Parathyroid adenoma (tissue), 2 donors: ENCODE results near the gene FREM1.

ENCODE experiments used
- H2AFZ ChIP-seq: fragments of 300-600 bp; sonication (generic); one replicate; pipeline ENCODE4 v1.7.0; 2017; ENCODE audit warnings: antibody characterized with exemption, mild to moderate bottlenecking
- H3K27ac ChIP-seq: fragments of 300-600 bp; sonication (generic); one replicate; pipeline ENCODE4 v1.7.0; 2017
- H3K27me3 ChIP-seq: fragments of 300-600 bp; sonication (generic); one replicate; pipeline ENCODE4 v1.7.0; 2017; ENCODE audit warnings: low read length; ENCODE audit not compliant: control insufficient read depth, insufficient read depth
- H3K36me3 ChIP-seq: fragments of 300-600 bp; sonication (generic); one replicate; pipeline ENCODE4 v1.7.0; 2017; ENCODE audit warnings: low read length; ENCODE audit not compliant: control insufficient read depth, insufficient read depth
- H3K4me1 ChIP-seq: fragments of 300-600 bp; sonication (generic); one replicate; pipeline ENCODE4 v1.7.0; 2017; ENCODE audit warnings: control low read depth
- H3K4me2 ChIP-seq: fragments of 300-600 bp; sonication (generic); one replicate; pipeline ENCODE4 v1.7.0; 2017; ENCODE audit warnings: low read length
- H3K4me3 ChIP-seq: fragments of 300-600 bp; sonication (generic); one replicate; pipeline ENCODE4 v1.7.0; 2017; ENCODE audit warnings: low read depth, low read length
- H3K79me2 ChIP-seq: fragments of 300-600 bp; sonication (generic); one replicate; pipeline ENCODE4 v1.7.0; 2017; ENCODE audit warnings: control low read depth
- H3K9ac ChIP-seq: fragments of 300-600 bp; sonication (generic); one replicate; pipeline ENCODE4 v1.7.0; 2017; ENCODE audit warnings: mild to moderate bottlenecking
- H3K9me3 ChIP-seq: fragments of 300-600 bp; sonication (generic); one replicate; pipeline ENCODE4 v1.7.0; 2017; ENCODE audit warnings: low read length; ENCODE audit not compliant: control insufficient read depth
- TF ChIP-seq, protein P1 (sequence below): fragments of 300-600 bp; sonication (generic); IDR thresholded peaks from one replicate; pipeline ENCODE4 v1.7.0; 2017; ENCODE audit warnings: antibody characterized with exemption, mild to moderate bottlenecking
- donor health status: primary hyperparathyroidism.

FREM1 gene

GRCh38 chr9:14768405-14769229 is 141.6 kb downstream of the FREM1 start:
- H3K4me3 ChIP-seq, result no peak overlapping the region
- no peaks in the 10 kb centered on the region for H3K36me3 ChIP-seq
- peak overlapping the region; percentile 43 for H3K4me2 ChIP-seq
- no peaks in the 10 kb centered on the region for H3K27me3 ChIP-seq
- H3K4me1 ChIP-seq, result no peaks in the 10 kb centered on the region
- no peak overlapping the region for H3K9ac ChIP-seq
- TF ChIP-seq, protein P1, sequence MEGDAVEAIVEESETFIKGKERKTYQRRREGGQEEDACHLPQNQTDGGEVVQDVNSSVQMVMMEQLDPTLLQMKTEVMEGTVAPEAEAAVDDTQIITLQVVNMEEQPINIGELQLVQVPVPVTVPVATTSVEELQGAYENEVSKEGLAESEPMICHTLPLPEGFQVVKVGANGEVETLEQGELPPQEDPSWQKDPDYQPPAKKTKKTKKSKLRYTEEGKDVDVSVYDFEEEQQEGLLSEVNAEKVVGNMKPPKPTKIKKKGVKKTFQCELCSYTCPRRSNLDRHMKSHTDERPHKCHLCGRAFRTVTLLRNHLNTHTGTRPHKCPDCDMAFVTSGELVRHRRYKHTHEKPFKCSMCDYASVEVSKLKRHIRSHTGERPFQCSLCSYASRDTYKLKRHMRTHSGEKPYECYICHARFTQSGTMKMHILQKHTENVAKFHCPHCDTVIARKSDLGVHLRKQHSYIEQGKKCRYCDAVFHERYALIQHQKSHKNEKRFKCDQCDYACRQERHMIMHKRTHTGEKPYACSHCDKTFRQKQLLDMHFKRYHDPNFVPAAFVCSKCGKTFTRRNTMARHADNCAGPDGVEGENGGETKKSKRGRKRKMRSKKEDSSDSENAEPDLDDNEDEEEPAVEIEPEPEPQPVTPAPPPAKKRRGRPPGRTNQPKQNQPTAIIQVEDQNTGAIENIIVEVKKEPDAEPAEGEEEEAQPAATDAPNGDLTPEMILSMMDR, result peak; percentile 55
- no peaks in the 10 kb centered on the region for H3K9me3 ChIP-seq
- no peak overlapping the region for H3K27ac ChIP-seq
- H3K79me2 ChIP-seq, result no peaks in the 10 kb centered on the region
- peak overlapping the region; percentile 53 for H2AFZ ChIP-seq

DNA sequence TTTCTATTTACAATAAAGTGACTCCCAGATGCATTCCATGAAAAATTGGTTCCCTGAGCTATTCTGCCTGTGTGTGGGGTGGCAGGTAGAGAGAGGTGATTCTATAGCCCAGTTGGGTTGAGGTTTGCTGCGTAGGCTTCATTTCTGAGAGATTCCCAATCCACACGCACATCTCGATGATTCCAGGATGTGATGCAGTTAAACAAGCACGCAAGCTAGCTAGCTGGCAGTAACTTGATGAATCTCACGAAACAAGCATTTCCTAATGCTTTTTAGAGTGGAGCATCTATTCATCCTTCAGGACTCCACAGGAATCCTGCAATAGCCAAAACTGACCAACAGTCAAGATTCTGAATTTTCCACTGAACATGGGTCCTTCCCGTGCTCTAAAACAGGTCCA is 143.9 kb downstream of the FREM1 start:
- TF ChIP-seq, protein P1, result no peak

DNA sequence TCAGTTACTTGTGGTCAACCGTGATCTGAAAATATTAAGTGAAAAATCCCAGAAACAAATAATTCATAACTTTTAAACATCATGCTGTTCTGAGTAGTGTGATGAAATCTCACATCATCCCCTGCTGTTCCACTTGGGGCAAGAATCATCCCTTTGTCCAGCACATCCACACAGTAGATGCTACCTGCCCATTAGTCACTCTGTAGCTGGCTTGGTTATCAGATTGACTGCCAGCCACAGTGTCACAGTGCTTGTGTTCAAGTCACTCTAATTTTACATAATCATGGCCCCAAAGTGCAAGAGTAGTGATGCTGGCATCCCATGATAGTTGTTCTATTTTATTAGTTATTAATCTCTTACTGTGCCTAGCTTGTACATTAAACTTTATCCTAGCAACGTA is 148.6 kb downstream of the FREM1 start:
- TF ChIP-seq, protein P1, result no peak
- Histone ChIP-seq H2AFZ (no peak overlapping the region), H3K79me2 (no peaks in the 10 kb centered on the region), H3K36me3 (no peaks in the 10 kb centered on the region), H3K4me3 (no peak overlapping the region), H3K27ac (no peak overlapping the region), H3K27me3 (no peaks in the 10 kb centered on the region), H3K4me1 (no peaks in the 10 kb centered on the region), H3K9me3 (no peaks in the 10 kb centered on the region), H3K4me2 (no peak overlapping the region), H3K9ac (no peak overlapping the region)

More for the DNA sequence above, 143.9 kb downstream of the FREM1 start:
- H3K27me3 ChIP-seq, result no peaks in the 10 kb centered on the region
- no peaks in the 10 kb centered on the region for H3K9me3 ChIP-seq
- no peaks in the 10 kb centered on the region for H3K36me3 ChIP-seq
- no peaks in the 10 kb centered on the region for H3K79me2 ChIP-seq
- H3K4me2 ChIP-seq, result no peak overlapping the region
- H2AFZ ChIP-seq, result no peak overlapping the region
- H3K4me1 ChIP-seq, result no peaks in the 10 kb centered on the region
- H3K4me3 ChIP-seq, result no peak overlapping the region
- H3K9ac ChIP-seq, result no peak overlapping the region
- H3K27ac ChIP-seq, result no peak overlapping the region

DNA sequence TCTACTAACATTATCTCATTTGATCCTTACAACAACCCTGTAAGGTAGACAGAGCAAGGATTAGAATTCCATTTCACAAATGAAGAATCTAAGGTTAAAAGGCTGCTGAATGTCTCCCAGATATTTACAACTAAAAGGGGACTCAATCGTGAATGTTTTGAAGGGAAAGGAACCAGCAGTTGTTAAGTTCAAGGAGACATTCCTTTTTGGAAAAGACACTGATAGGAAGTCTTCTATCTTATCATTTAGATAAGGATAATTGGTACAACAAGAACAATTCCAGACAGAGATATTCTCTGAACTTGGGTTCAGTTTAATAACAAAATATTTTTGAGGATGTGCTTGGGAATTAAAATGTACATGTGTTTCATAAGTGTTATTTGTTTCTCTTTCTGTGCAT is 150.2 kb downstream of the FREM1 start:
- Histone ChIP-seq H3K79me2 (no peaks in the 10 kb centered on the region), H3K36me3 (no peaks in the 10 kb centered on the region), H3K9me3 (no peaks in the 10 kb centered on the region), H2AFZ (no peak overlapping the region), H3K9ac (no peak overlapping the region), H3K4me1 (no peaks in the 10 kb centered on the region), H3K27me3 (no peaks in the 10 kb centered on the region), H3K27ac (no peak overlapping the region), H3K4me3 (no peak overlapping the region), H3K4me2 (no peak overlapping the region)
- TF ChIP-seq, protein P1, result no peak

GRCh38 chr9:14756291-14756690 is 153.9 kb downstream of the FREM1 start:
- H3K4me1 ChIP-seq, result no peaks in the 10 kb centered on the region

More at GRCh38 chr9:14756291-14756690, 153.9 kb downstream of the FREM1 start:
- Histone ChIP-seq H2AFZ (no peak overlapping the region), H3K9me3 (no peaks in the 10 kb centered on the region), H3K79me2 (no peaks in the 10 kb centered on the region), H3K27me3 (no peaks in the 10 kb centered on the region), H3K36me3 (no peaks in the 10 kb centered on the region), H3K4me3 (no peak overlapping the region), H3K27ac (no peak overlapping the region), H3K9ac (no peak overlapping the region), H3K4me2 (no peak overlapping the region)
- TF ChIP-seq, protein P1, result no peak
